Activated gamma-delta T cell treated with Interleukin-2 at 50 U/mL for 16 hours (primary cell): ENCODE data around the gene OAS1.
"Not testable (repeated sequence)": the region's sequence is repeated elsewhere in the genome, so short reads cannot be mapped to it uniquely, and the experiment has no call there.

Experiments
- DNase-seq: peaks from one replicate; pipeline ENCODE4 v3.0.0-alpha.2; 2020

The OAS1 gene

DNA sequence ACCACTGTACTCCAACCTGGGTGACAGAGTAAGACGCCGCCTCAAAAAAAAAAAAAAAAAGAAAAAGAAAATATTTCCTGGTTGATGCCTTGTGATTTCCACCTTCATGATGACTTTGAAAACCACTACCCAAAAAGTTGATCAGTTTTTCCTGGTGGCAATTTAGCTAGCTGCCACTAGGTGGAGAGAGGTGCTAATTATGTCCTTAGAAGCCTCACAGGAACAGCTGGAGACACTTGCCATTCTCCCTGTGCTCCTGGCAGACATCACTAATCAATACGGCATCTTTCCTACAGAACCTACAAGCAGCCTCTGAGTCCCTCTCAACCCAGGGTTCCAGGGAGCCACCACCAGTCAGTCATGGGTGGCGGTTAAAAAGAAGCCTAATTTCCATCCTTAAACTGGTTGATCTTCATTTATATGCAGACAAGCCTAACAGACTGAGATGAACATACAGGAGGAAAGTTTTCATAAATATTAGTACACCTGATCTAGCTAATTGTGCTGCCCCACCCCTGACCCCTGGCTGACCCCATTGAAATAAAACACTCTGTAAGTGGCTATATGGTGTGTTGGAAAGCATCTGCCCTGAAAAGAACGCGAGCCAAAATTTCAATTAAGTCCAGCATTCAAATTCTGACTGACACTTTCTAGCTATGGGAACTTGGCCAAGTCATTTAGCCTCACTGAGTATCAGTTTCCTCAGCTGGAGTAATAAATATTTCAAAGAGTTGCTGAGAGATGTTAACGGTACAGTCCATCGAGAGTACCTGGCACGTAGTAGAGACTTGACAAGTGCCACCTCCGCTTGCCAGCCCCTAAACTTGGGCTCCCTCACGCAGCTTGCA, 6.2 kb upstream of the OAS1 start:
- peak; percentile 14 for DNase-seq

DNA sequence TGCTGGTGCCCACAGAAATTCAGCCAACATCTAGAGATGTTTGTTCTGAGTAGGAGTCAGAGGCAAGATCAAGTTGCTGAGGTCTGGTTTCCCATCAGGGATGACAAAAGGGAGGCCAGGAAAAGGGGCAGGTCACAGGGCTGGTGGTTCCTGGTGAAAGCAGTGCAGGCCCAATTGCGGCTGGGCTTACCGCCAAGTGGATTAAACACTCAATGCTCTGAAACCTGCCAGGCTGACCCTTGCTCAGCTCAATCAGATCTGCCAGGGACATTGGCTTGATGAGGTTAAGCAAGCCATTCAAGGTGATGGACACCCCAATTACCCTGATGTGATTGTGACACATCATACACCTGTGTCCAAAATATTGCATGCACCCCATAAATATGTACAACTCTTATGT, 5.5 kb upstream of the OAS1 start:
- DNase-seq: no peak

DNA sequence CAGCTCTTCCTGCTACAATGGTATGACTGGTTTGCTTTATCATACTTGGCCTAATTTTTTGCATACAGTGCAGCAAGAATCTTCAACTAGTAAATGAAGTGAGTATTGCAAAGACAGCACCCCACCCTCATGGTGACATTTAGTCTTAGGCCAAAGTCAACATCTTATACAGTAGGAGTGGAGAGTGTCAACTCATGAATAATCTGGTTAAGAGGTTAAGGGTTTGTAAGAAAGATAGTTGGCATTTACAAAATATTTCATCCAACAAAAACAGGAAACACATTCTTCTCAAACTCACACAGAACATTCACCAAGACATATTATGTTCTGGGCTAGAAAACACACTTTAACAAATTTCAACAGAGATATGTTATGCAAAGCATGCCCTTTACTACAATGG, 2.2 kb upstream of the OAS1 start:
- no peak for DNase-seq

DNA sequence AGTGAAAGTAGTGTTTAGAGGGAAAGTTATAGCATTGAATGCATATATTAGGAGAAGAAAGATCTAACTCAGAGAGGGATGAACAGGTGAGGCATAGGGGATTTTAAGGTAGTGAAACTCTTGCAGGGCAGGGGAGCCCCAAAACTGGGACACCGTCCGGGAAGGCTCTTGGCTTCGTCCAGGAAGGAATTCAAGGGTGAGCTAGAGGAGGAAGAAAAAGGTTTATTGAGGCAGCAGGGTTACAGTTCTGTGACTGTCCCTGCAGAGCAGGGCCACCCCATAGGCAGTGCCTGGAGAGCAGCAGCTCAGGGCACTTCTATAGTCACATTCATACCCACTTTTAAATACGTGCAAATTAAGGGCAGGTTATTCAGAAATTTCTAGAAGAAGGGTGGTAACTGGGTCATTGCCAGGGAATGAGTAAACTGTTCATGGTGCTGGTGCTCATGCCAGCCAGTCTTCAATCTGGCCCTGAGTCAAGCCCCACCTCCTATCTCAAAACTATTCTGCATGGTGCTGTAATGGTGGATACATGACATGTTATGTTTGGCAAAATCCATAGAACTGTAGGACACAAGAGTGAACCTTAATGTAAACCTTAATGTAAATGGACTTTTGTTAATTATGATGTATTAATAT, 1.2 kb upstream of the OAS1 start:
- no peak for DNase-seq

DNA sequence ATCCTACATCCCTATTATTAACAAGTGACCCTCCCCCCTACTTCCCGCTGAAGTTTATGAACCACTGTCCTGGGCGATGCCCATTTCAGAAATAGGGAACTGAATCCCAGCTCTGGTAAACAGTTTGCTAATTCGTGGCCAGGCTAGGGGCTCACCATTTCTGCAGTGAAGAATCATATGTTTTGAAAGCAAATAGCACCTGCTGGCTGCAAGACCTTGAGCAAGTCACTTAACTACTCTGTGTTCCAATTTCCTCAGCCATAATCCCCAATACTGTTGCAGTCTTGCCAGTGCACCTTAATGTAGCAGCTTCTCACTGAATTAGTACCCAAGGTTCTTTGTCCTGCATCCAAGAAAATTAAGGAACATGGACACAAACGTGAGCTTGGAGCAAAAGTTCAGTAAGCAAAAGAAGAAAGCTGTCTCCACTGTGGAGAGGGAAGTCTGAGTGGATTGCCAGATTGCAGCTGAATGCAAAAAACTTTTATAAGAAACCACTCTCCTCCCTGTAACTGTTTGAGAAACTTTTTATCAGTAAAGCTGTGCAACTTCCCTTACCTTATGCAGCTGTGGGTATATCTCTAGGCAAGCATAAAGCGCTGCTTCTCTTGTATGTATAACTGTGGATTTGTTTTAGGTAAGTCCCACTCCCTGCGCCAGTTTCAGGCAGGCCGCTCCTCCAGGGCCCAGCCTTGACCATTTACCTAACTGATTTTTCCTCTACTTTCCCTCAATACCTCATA, 824 bp downstream of the OAS1 start:
- no peak for DNase-seq

DNA sequence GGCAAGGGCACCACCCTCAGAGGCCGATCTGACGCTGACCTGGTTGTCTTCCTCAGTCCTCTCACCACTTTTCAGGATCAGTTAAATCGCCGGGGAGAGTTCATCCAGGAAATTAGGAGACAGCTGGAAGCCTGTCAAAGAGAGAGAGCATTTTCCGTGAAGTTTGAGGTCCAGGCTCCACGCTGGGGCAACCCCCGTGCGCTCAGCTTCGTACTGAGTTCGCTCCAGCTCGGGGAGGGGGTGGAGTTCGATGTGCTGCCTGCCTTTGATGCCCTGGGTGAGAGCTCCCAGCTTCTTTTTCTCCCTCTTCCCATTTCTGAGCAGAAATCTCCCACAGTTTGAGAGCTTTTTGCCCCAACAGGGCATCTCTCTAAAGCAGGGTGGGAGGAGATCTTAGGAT, 1.8 kb downstream of the OAS1 start:
- no peak for DNase-seq

DNA sequence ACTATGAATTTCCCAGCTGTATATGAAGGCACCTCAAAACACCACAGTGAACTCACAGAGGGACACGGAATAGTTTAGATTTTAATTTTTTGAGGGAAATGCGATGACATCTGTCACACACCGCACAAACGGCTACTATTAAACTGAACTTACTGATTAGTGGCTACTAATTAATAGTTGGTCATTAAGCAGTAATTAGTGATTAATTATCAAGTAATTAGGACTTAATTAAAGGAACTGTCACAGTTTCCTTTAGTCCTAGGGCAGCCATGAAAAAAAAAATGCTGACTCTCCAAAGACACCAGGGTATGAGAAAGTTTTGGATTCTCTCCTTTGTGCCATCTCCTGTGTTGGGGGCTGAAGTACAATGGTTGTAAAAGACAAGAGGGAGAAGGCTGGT, 2.9 kb downstream of the OAS1 start:
- no peak for DNase-seq

DNA sequence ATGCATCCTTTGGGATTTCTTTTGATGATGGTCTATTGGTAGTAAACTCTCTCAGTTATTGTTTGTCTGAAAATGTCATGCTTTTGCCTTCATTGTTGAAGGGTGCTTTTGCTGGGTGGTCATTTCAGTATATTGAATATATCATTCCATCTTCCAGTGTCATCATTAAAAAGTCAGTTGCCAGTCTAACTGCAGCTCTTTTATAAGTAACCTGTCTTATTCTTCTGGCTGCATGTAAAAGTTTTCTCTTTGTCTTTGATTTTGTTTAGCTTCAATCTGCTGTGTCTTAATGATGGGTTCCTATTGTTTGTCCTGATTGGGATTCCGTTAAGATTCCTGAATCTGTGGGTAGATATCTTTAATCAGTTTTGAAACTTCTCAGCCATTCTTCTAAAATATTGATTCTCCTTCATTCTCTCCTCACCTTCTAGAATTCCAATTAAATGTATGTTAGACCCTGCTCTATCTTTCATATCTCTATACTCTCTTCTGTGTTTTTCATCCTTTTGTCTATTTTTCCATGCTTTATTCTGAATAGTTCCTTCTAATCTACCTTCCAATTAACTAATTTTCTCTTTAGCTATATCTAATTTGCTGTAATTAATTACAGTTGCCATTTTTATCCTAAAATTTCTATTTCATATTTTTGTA, 6.4 kb downstream of the OAS1 start:
- DNase-seq: no peak

DNA sequence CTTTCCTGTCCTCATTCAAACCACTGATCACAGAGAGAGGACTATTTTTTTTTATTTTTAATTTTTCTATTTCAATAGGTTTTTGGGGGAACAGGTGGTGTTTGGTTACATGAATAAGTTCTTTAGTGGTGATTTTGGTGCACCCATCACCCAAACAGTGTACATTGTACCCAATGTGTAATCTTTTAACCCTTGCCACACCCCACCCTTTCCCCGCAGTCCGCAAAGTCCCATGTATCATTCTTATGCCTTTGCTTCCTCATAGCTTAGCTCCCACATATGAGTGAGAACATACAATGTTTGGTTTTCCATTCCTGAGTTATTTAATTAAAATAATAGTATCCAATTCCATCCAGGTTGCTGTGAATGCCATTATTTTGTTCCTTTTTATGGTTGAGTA, 7.1 kb downstream of the OAS1 start:
- DNase-seq: not testable (repeated sequence)

DNA sequence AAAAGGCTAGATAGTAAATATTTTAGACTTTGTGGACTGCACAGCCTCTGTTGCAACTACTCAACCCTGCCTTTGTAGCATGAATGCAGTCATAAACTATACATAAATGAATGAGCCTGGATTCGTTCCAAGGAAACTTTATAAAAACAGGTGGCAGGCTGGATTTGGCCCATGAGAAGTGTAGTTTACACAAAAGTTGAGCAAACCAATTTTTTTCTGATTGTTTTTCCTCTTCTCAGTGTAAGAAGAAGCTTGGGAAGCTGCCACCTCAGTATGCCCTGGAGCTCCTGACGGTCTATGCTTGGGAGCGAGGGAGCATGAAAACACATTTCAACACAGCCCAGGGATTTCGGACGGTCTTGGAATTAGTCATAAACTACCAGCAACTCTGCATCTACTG, 9.5 kb downstream of the OAS1 start:
- no peak for DNase-seq

DNA sequence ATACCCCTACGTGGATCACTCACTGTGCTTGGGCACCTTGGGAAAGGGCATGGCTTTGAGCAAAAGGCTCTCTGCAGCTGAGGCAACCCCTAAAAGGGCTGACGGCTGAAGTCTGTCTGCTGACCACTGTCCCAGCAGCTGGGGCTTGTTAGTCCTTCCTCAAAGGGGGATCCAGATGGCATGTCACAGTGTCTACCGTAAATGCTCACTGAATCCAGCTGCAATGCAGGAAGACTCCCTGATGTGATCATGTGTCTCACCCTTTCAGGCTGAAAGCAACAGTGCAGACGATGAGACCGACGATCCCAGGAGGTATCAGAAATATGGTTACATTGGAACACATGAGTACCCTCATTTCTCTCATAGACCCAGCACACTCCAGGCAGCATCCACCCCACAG, 12.4 kb downstream of the OAS1 start:
- no peak for DNase-seq

DNA sequence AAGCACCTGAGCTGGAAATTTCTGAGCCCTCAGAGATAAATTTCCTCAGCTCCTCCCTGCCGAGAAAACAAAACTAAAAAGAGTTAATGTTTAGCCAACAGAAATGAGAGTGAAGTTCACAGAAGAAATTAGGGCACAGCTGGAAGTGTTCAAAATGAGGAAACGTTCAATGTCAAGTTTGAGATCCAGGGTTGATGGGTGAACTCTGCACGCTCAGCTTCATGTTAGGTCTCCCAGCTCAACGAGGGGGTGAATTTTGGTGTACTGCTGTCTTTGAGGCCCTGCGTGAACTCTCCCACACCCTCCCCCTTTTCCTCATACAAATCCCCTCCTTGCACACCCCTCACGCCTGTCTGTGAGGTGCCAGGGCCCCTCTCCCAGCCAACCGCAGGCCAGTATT, 18.2 kb downstream of the OAS1 start:
- DNase-seq: no peak

DNA sequence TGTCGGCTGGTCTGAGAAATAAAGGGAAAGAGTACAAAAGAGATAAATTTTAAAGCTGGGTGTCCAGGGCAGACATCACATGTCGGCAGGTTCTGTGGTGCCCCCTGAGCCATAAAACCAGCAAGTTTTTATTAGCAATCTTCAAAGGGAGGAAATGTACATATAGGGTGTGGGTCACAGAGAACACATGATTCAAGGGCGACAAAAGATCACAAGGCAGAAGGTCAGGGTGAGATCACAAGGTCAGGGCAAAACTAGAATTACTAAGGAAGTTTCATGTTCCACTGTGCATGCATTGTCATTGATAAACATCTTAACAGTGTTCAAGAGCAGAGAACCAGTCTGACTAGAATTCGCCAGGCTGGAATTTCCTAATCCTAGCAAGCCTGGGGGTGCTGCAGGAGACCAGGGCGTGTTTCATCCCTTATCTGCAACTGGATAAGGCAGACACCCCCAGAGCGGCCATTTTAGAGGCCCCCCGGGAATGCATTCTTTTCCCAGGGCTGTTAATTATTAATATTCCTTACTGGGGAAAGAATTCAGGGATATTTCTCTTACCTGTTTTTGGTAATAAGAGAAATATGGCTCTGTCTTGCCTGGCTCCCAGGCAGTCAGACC, 19.8 kb downstream of the OAS1 start:
- not testable (repeated sequence) for DNase-seq

DNA sequence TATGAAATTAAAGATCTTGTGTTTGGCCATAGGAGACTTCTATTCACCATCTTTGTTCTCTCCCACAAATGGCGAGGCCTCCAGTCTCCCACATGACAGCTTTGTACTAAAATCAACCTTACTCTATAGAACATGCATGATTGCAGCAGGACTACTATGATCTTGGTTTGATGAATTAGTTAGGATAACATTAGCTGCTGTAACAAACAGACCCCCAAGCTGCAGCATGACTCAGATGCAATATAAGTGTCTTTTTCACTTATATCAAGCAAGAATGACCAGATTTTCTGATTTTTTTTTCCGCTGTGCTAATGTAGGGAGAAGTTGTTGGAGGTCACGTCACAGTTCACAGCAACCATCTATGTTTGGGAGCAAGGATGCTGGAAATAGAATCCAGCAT, 20.7 kb downstream of the OAS1 start:
- no peak for DNase-seq

DNA sequence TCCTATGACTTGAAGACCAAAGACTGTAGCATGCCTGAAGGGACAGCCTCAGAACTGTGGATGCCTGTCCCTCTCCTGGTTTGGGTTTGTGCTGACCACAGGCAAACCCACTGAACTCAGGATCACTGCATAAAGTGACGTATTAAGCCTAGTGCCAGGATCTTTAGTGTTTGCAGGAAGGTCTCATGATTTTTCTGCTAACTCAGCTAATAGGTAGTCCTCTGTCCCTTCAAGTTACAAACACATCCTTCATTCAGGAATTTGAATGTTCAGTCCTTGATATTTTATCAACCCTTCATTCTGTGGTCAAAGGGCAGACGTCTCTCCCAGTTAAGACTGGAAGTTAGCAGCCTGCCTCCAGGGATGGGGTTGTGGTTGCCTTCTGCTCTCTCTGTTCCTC, 21.2 kb downstream of the OAS1 start:
- DNase-seq: no peak

DNA sequence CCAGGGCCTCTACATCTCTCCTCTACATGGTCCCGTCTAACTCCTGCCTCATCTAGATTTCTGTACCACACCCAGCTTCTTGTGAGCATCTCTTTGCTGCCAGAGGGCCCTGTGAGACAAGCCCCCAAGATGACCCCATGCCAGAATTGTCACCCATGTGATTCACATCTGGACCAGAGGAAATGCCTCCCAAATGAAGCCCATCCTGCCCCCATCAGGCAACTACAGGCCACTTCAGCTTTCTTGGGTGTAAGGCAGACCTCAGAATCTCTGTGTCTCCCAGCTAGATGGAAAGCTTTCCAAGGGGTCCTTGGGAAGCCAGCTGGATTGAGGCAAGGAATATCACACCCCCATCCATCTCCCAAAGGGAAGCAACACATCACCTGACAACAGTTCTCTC, 22.2 kb downstream of the OAS1 start:
- DNase-seq: no peak

DNA sequence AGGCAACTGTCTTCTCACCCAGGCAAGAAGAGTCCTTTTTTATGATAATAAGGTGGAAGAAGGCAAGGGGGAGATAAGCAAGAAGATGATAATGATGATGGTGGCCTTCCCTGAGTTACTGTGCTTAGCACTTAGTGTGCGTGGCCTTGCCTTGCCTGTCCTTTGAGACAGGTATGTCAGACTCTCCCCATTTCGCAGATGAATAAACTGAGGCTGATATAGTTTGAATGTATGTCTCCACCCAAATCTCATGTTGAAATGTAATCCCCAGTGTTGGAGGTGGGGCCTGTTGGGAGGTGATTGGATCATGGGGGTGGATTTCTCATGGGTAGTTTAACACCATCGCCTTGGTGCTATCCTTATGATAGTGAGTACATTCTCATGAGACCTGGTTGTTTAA, 23.0 kb downstream of the OAS1 start:
- no peak for DNase-seq

DNA sequence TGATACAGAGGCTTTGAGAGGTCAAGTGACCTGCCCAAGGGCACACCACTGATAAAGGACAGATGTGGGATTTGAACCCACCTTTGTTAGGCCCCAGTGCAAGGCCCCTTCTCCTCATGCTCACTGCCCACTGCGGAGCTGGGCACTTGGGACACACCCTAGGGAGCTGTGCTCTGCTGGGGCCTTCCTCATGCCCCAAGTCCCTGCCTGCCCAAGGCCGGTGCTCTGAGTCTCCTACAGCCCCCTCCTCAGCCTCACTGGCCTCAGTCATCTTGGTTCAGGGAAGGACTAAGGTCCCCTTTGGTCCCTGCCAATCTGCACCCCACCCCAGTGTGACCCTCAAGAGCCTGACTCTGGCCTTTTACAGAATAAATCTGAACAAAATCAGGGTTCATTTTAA, 23.6 kb downstream of the OAS1 start:
- no peak for DNase-seq

DNA sequence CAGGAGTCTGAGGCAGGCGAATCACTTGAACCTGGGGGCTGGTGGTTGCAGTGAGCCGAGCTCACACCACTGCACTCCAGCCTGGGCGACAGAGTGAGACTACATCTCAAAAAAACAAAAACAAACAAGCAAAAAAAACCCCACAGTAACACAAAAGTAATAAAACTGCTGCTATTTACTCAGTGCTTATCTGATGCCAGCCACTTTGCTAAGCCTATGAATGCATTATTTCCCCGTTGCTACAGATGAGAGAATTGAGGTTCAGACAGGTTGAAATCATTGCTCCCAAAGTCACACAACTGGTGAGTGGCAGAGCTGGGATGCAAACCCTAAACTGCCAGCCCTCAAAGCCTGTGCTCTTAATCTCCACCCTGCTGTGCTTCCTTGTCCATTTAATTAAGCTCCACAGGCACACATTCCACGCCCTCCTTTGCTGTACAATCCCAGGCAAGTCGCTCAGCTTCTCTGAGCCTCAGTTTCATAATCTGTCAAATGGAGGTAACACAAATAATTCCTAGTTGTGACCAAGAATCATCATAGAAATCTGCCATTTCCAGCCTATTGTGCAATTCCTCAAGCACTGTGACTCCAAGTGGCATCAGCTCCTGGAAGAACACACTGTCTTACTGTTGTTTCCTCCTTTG, 25.8 kb downstream of the OAS1 start:
- no peak for DNase-seq

DNA sequence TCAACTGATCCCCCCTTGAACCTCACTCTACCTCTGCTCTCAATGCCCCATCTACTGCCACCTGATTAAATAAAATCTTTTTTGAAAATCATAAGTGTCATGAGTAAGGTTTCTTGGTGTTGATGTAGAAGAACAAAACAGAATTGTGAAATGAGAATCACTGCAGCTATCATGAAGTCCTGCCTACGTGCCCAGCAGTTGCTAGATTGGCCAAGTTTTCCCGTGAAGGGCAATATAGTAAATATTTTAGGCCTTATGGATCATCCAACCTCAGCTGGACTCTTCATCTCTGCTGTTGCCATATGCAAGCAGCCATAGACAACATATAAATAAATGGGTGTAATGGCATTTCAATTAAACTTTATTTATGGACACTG, 26.4 kb downstream of the OAS1 start:
- no peak for DNase-seq

DNA sequence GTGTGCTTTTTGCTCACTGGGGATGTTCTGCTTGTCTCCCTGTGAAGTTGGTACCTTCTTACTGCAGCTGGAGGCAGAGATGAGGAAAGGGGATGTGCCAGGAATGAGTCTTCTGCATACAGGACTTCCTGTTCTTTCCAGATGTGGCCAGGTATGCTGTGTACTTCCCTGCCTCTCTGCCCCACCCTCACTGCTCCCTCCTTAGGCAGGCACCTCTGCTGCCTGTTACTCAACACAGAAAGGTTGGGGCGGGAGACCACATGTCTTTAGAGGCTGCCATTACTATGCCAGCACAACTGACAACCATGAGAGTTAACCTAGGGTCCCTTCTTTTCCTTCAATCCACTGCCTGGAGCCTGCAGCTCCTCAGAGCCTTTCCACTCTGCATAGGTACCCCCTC, 29.5 kb downstream of the OAS1 start:
- no peak for DNase-seq

DNA sequence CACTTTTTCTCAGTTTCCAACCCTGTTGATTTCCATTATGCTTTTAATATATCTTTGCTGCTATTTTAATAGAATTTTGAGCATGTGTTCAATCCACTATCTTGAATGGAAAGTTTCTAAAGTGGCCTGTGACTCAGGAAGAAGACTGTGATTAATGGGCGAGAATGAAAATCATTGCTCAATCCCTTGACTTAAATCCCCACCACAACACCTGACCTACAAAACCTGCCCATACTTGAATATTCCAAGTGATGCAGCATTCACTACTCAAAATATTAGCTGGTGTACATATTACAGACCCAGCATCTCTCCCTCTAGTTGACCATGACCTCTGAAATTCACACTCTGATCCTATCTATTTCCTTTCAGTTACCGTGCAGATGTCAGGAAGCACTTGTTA, 30.2 kb downstream of the OAS1 start:
- DNase-seq: no peak
